Measurements from ENCODE around the gene ZNF429.

Gene ZNF429

GRCh38 chr19:21568816-21569493 is 63.6 kb downstream of the ZNF429 start:
- peak; percentile 67 for DNase-seq (ENCODE audit: low read depth)
- peak overlapping the region; percentile 37 for H3K4me3 ChIP-seq (ENCODE audit: low read length)
- no peak for TF ChIP-seq CTCF (IDR thresholded peaks at IDR 0.05; ENCODE audit: insufficient read depth, low read depth, low read length, missing control alignments)

- H3K4me3 ChIP-seq (ENCODE audit: low read length), result no peak overlapping the region
- DNase-seq (ENCODE audit: low read depth), result peak; percentile 6
These were observed 64.1 kb downstream of the ZNF429 start for GRCh38 chr19:21569494-21569865.

GRCh38 chr19:21571316-21571715 is 65.9 kb downstream of the ZNF429 start:
- DNase-seq (ENCODE audit: low read depth), result no peak
- H3K4me3 ChIP-seq (ENCODE audit: low read length), result no peak overlapping the region
- no peak for TF ChIP-seq CTCF (IDR thresholded peaks at IDR 0.05; ENCODE audit: insufficient read depth, low read depth, low read length, missing control alignments)

More at GRCh38 chr19:21569494-21569865, 64.1 kb downstream of the ZNF429 start:
- no peak for TF ChIP-seq CTCF (IDR thresholded peaks at IDR 0.05; ENCODE audit: insufficient read depth, low read depth, low read length, missing control alignments)

GRCh38 chr19:21574607-21575006 is 69.2 kb downstream of the ZNF429 start:
- no peak overlapping the region for H3K4me3 ChIP-seq (ENCODE audit: low read length)
- no peak for DNase-seq (ENCODE audit: low read depth)
- TF ChIP-seq CTCF (IDR thresholded peaks at IDR 0.05; ENCODE audit: insufficient read depth, low read depth, low read length, missing control alignments), result no peak

- no peak for TF ChIP-seq CTCF (IDR thresholded peaks at IDR 0.05; ENCODE audit: insufficient read depth, low read depth, low read length, missing control alignments)
- no peak overlapping the region for H3K4me3 ChIP-seq (ENCODE audit: low read length)
- DNase-seq (ENCODE audit: low read depth), result no peak
These were observed 71.1 kb downstream of the ZNF429 start for GRCh38 chr19:21576481-21576880.

GRCh38 chr19:21580101-21580500 is 74.7 kb downstream of the ZNF429 start:
- TF ChIP-seq CTCF (IDR thresholded peaks at IDR 0.05; ENCODE audit: insufficient read depth, low read depth, low read length, missing control alignments), result no peak

GRCh38 chr19:21580818-21581217 is 75.4 kb downstream of the ZNF429 start:
- no peak for TF ChIP-seq CTCF (IDR thresholded peaks at IDR 0.05; ENCODE audit: insufficient read depth, low read depth, low read length, missing control alignments)
- H3K4me3 ChIP-seq (ENCODE audit: low read length), result no peak overlapping the region
- no peak for DNase-seq (ENCODE audit: low read depth)

More at GRCh38 chr19:21580101-21580500, 74.7 kb downstream of the ZNF429 start:
- H3K4me3 ChIP-seq (ENCODE audit: low read length), result no peak overlapping the region
- no peak for DNase-seq (ENCODE audit: low read depth)

Data from epithelial cell of esophagus (primary cell).